ENCODE measurements around the gene CRYM. TPM values are rescaled to one million over a fixed set of nuclear protein-coding genes. Genes with fewer than 3 reads are reported as not detected.

The CRYM gene
- total RNA-seq, 2 experiments from 2014 or later = not detected

- DNase-seq (no peak), ATAC-seq (no peak)
- no peak overlapping the region for H3K4me3 Mint-ChIP-seq
- no peaks in the 10 kb centered on the region for H3K36me3 Mint-ChIP-seq (ENCODE audit: low read depth)
- CTCF ChIA-PET = no interaction called here
- H3K27ac Mint-ChIP-seq = no peak overlapping the region
- POLR2A ChIA-PET = no interaction called here
- no peaks in the 10 kb centered on the region for H3K4me1 Mint-ChIP-seq (ENCODE audit: low read depth)
- TF ChIP-seq CTCF (IDR thresholded peaks at IDR 0.05) = no peak
- intact Hi-C loops (cut with micrococcal nuclease) = loop anchor here (10.0 kb wide), 1 partner anchor 62 kb away; no protein-coding TSS in a partner anchor
- H3K9me3 Mint-ChIP-seq = no peaks in the 10 kb centered on the region
- peaks cover 12% of the 10 kb centered on the region for H3K27me3 Mint-ChIP-seq
Observed at GRCh38 chr16:21242756-21243155, 35.3 kb downstream of the CRYM start.

DNA sequence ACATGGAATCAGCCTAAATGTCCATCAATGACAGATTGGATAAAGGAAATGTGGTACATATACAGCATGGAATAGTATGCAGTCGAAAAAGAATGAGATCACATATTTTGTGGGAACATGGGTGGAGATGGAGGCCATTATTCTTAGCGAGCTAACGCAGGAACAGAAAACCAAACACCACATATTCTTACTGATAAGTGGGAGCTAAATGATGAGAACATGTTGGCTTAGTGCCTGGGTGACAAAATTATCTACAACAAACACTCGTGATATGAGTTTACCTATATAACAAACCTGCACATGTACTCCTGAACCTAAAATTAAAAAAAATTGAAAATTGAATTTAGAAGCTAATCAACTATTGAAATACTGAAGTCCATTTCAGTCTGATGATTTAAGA is 38.4 kb downstream of the CRYM start:
- no peak for TF ChIP-seq CTCF (IDR thresholded peaks at IDR 0.05)
- DNase-seq = no peak
- CTCF ChIA-PET = interaction anchor here (0.8 kb wide), 1 partner anchor 28 kb away, joined by 4 read pairs; no protein-coding TSS in a partner anchor
- Mint-ChIP-seq H3K36me3 (ENCODE audit: low read depth) (no peaks in the 10 kb centered on the region), H3K27ac (no peak overlapping the region), H3K4me3 (no peak overlapping the region), H3K4me1 (ENCODE audit: low read depth) (no peaks in the 10 kb centered on the region), H3K27me3 (peaks cover 8% of the 10 kb centered on the region), H3K9me3 (no peaks in the 10 kb centered on the region)
- POLR2A ChIA-PET = no interaction called here
- ATAC-seq = no peak
- intact Hi-C loops (cut with micrococcal nuclease) = loop anchor here (10.0 kb wide), 1 partner anchor 65 kb away; no protein-coding TSS in a partner anchor

GRCh38 chr16:21236831-21237230 is 41.3 kb downstream of the CRYM start:
- Mint-ChIP-seq H3K36me3 (ENCODE audit: low read depth) (no peaks in the 10 kb centered on the region), H3K4me3 (no peak overlapping the region), H3K27ac (no peak overlapping the region), H3K27me3 (peaks cover 11% of the 10 kb centered on the region), H3K9me3 (no peaks in the 10 kb centered on the region), H3K4me1 (ENCODE audit: low read depth) (no peaks in the 10 kb centered on the region)
- TF ChIP-seq CTCF (IDR thresholded peaks at IDR 0.05) = no peak
- POLR2A ChIA-PET = no interaction called here
- DNase-seq = no peak
- no peak for ATAC-seq
- CTCF ChIA-PET = no interaction called here
- intact Hi-C loops (cut with micrococcal nuclease) = no loop called here

DNA sequence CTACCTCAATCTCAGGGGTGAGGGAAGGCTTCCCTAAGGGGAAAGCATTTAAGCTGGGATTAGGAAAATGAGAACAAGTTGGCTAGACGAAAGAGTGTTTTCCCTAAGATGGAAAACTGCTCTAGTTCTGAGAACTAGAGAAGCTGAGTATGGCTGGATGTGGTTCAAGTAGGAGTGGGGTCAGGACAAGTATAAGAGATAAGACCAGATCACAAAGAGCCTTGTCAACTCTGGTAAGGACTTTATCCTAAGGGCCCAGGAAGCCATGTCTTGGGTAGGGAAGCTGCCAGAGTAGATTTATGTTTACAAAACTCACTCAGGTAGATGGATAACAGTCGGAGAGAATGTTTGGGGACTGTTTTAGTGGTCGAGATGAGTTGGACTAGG is 42.9 kb downstream of the CRYM start:
- H3K4me1 Mint-ChIP-seq (ENCODE audit: low read depth) = no peaks in the 10 kb centered on the region

More for the DNA sequence above, 42.9 kb downstream of the CRYM start:
- CTCF ChIA-PET = no interaction called here
- no peaks in the 10 kb centered on the region for H3K36me3 Mint-ChIP-seq (ENCODE audit: low read depth)
- peaks cover 17% of the 10 kb centered on the region for H3K27me3 Mint-ChIP-seq
- no peak for ATAC-seq
- no peak for TF ChIP-seq CTCF (IDR thresholded peaks at IDR 0.05)
- intact Hi-C loops (cut with micrococcal nuclease) = no loop called here
- no peaks in the 10 kb centered on the region for H3K9me3 Mint-ChIP-seq
- POLR2A ChIA-PET = interaction anchor here (0.7 kb wide), 1 partner anchor 26 kb away, joined by 3 read pairs; no protein-coding TSS in a partner anchor
- H3K27ac Mint-ChIP-seq = no peak overlapping the region
- no peak overlapping the region for H3K4me3 Mint-ChIP-seq
- DNase-seq = no peak
